Lower lobe of right lung (tissue), 2 donors: ENCODE data around the gene NDUFB7. TPM values are rescaled to one million over a fixed set of nuclear protein-coding genes. Genes with fewer than 3 reads are reported as not detected.
A peak's percentile ranks its signal among the peaks of the same experiment; 100 is the strongest.
"Not testable (repeated sequence)": the region's sequence is repeated elsewhere in the genome, so short reads cannot be mapped to it uniquely, and the experiment has no call there.

ENCODE experiments used
- ATAC-seq, 2 donors: fragments of 200-7000 bp; cut with Tn5 transposase; one replicate each; pipeline ENCODE4 v1.9.1; 2020 to 2022; ENCODE audit warnings: mild to moderate bottlenecking in 2 of 2, moderate library complexity in 2 of 2
- DNase-seq: peaks from one replicate; pipeline ENCODE4 v3.0.0-alpha.2; 2020
- H3K27ac ChIP-seq: fragments of 200-600 bp; one replicate; pipeline ENCODE4 v1.8.0; 2022
- H3K27me3 ChIP-seq: fragments of 200-600 bp; one replicate; pipeline ENCODE4 v1.8.0; 2022; ENCODE audit warnings: low read depth
- H3K36me3 ChIP-seq: fragments of 200-600 bp; one replicate; pipeline ENCODE4 v1.8.0; 2022; ENCODE audit warnings: mild to moderate bottlenecking
- H3K4me1 ChIP-seq: fragments of 200-600 bp; one replicate; pipeline ENCODE4 v1.8.0; 2022
- H3K4me3 ChIP-seq: fragments of 200-600 bp; one replicate; pipeline ENCODE4 v1.8.0; 2022; ENCODE audit warnings: mild to moderate bottlenecking
- H3K9me3 ChIP-seq: fragments of 200-600 bp; one replicate; pipeline ENCODE4 v1.8.0; 2022
- intact Hi-C: fragments of 100-400 bp; cut with DNase I; formaldehyde crosslinking; loops from one replicate; pipeline ENCODE4 v1.11.0; 2022
- total RNA-seq: library from RNA; stranded (reverse); fragmentation: NEBNext Ultra II Directional; extraction: Animal tissue kit (Norgen Biotek cat#: 25700); gene quantifications from one replicate; pipeline ENCODE4 v1.2.1, GENCODE V29; 2021
- TF ChIP-seq, protein P1 (sequence below): fragments of 200-600 bp; IDR thresholded peaks from one replicate; pipeline ENCODE4 v1.8.0; 2022; ENCODE audit warnings: antibody characterized with exemption, mild to moderate bottlenecking
- donor health status: DM: no; HTN: yes; CAD: no; lungs with severe emphysema.

The NDUFB7 gene
- total RNA-seq, 1 donor from 2014 or later: 121 TPM

DNA sequence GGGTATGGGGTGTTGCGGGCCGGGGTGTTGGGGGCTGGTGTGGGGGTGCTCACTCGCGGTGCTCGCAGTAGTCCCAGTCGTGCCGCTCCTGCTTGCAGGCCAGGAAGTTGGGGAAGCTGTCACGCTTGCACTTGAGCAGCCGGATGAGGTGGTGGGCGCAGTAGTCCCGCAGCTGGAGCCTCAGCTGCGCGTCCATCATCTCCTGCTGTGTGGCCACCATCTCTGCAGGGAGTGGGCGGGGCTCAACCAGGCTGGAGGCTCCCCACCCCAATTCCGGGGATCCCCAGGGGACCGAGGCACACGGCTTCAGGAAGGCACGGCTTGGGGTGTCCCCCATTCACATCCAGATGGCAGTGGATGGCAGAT is 5.2 kb downstream of the NDUFB7 start:
- TF ChIP-seq, protein P1, sequence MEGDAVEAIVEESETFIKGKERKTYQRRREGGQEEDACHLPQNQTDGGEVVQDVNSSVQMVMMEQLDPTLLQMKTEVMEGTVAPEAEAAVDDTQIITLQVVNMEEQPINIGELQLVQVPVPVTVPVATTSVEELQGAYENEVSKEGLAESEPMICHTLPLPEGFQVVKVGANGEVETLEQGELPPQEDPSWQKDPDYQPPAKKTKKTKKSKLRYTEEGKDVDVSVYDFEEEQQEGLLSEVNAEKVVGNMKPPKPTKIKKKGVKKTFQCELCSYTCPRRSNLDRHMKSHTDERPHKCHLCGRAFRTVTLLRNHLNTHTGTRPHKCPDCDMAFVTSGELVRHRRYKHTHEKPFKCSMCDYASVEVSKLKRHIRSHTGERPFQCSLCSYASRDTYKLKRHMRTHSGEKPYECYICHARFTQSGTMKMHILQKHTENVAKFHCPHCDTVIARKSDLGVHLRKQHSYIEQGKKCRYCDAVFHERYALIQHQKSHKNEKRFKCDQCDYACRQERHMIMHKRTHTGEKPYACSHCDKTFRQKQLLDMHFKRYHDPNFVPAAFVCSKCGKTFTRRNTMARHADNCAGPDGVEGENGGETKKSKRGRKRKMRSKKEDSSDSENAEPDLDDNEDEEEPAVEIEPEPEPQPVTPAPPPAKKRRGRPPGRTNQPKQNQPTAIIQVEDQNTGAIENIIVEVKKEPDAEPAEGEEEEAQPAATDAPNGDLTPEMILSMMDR: no peak
- Histone ChIP-seq H3K4me3 (no peak overlapping the region), H3K27me3 (no peaks in the 10 kb centered on the region), H3K27ac (no peak overlapping the region), H3K4me1 (peaks cover 20% of the 10 kb centered on the region), H3K36me3 (peaks cover 27% of the 10 kb centered on the region), H3K9me3 (no peaks in the 10 kb centered on the region)
- intact Hi-C loops: no loop called here
- no peak for DNase-seq
- ATAC-seq: no peak

DNA sequence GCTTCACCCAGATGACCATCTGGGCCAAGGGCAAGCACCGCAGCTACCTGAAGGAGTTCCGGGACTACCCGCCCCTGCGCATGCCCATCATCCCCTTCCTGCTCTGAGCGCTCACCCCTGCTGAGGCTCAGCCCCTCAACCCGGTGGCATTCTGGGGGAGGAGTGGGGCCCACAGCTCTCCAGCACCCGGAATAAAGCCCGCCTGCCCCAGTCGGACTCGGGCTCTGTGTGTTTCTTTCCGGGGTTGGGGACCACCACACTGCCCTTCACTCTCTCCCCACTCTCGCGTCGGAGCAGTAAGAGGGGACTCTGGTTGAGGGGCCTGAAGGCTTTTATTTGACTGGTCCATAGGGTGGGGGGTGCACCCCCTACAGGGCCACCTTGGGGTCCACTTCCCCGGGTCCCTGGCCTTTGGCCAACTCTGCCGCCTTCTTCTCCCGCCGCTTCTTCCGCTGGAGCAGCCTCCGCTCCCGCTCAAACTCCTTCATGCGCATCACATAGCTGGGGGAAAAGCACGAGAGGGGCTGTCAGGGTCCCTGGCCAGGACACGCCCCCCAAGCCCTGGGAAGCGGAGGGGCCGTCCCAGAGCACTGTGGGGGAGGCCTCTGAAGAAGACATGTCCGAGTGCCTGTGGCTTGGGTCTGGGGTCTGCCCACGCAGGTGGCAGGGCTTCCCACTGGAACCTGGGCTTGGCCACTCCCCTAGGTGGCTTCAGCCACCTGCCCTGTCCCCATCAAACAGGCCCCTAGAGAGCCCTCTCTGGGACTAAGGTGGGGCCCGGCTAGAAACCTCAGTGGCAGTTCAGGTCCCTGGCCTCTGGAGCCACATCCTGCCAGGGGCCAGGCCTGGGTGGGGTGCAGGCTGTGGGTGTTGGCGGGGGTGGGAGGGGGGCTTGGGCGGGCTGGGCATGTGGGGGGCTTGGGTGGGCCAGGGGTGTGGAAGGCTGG is 5.8 kb downstream of the NDUFB7 start:
- intact Hi-C loops: no loop called here

DNA sequence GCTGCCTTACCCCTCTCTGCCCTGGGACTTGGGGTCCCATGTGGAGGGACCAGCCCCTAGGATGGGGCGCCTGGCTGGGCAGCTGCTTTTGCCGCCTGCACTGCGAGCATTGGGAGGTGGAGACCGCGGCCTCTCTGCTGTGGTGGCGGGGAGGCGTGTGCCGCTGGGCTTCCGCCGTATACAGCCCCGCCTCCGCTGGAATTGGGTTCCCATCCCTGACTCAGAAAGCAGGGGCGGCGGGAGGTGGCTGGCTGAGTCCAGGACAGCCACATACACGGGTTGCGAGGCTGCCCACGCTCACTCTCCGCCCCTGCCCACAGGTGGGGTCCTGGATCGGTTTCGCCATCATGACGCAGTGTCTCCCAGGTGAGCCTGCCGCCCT is 6.6 kb downstream of the NDUFB7 start:
- TF ChIP-seq, protein P1: no peak
- peaks cover 15% of the 10 kb centered on the region for H3K4me1 ChIP-seq
- intact Hi-C loops: no loop called here
- no peaks in the 10 kb centered on the region for H3K27me3 ChIP-seq
- H3K9me3 ChIP-seq: no peaks in the 10 kb centered on the region
- DNase-seq (no peak), ATAC-seq (no peak)
- no peak overlapping the region for H3K27ac ChIP-seq
- no peak overlapping the region for H3K4me3 ChIP-seq
- H3K36me3 ChIP-seq: peaks cover 27% of the 10 kb centered on the region

More for the DNA sequence above, 5.8 kb downstream of the NDUFB7 start:
- ATAC-seq (no peak), DNase-seq (no peak)
- Histone ChIP-seq H3K9me3 (no peaks in the 10 kb centered on the region), H3K4me3 (no peak overlapping the region), H3K4me1 (peaks cover 21% of the 10 kb centered on the region), H3K27ac (no peak overlapping the region), H3K27me3 (no peaks in the 10 kb centered on the region), H3K36me3 (peaks cover 27% of the 10 kb centered on the region)
- TF ChIP-seq, protein P1: no peak

DNA sequence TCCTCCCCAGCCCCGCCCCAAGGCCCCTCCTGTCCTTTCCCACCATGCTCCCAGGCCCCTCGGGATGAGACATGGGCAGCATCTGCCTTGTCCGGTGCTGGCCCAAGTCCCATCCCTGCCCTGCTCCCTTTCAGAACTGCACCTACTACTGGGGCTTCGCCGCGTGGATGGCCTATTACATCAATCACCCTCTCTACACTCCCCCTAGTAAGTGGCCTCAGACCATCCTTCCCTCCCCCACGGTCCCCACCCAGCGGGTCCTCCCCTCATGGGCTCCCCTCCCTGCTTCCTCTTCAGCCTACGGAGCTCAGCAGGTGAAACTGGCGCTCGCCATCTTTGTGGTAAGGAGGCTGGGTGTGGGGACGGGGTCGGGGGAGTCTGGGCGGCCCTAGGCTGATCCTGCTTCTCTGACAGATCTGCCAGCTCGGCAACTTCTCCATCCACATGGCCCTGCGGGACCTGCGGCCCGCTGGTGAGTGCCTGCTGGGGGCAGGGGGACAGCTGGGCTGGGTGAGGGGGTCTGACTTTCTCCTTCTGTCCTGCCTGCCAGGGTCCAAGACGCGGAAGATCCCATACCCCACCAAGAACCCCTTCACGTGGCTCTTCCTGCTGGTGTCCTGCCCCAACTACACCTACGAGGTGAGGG is 7.1 kb downstream of the NDUFB7 start:
- H3K9me3 ChIP-seq, H3K4me1 ChIP-seq, H3K27ac ChIP-seq, H3K27me3 ChIP-seq, intact Hi-C loops, DNase-seq, H3K4me3 ChIP-seq, ATAC-seq: not testable (repeated sequence)
- peaks cover 27% of the 10 kb centered on the region for H3K36me3 ChIP-seq

DNA sequence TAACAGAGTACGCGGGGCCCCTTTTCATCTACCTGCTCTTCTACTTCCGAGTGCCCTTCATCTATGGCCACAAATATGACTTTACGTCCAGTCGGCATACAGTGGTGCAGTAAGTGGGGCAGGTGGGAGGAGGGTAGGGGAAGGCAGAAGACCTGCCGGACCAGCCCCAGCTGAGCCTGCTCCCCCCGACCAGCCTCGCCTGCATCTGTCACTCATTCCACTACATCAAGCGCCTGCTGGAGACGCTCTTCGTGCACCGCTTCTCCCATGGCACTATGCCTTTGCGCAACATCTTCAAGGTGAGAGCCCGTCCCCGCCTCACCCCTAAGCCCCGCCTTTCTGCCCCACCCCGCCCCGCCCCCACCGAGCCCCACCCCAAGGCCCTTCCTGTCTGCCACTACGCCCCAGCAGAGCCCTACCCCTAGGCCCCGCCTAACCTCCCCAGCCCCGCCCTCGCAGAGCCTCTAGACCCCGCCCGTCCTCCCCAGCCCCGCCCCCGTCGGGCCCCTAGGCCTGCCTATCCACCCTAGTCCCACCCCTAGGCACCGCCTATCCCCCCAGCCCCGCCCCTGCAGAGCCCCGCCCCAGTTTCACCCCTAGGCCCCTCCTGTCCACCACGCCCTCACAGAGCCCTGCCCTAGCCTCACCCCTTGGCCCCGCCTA is 7.7 kb downstream of the NDUFB7 start:
- H3K36me3 ChIP-seq: peaks cover 27% of the 10 kb centered on the region
- TF ChIP-seq, protein P1: no peak

More for the DNA sequence above, 7.7 kb downstream of the NDUFB7 start:
- H3K9me3 ChIP-seq: no peaks in the 10 kb centered on the region
- H3K4me1 ChIP-seq: peaks cover 6% of the 10 kb centered on the region
- H3K27me3 ChIP-seq: no peaks in the 10 kb centered on the region
- ATAC-seq (peak; percentile 6 to 33), DNase-seq (no peak)
- H3K27ac ChIP-seq: no peak overlapping the region
- no peak overlapping the region for H3K4me3 ChIP-seq
- intact Hi-C loops: no loop called here
